ENCODE data around the gene CTNNA1. TPM values are rescaled to one million over a fixed set of nuclear protein-coding genes. Genes with fewer than 3 reads are reported as not detected.

CTNNA1 gene
- total RNA-seq, 4 donors from 2014 or later: 92.6 to 164 (median 114) TPM

GRCh38 chr5:138936225-138936967, 183.2 kb downstream of the CTNNA1 start:
- TF ChIP-seq CTCF (IDR thresholded peaks at IDR 0.05 in 4 of 5, conservative IDR thresholded peaks at IDR 0.05 in 1 of 5) (no peak), POLR2A (IDR thresholded peaks at IDR 0.05) (no peak)

GRCh38 chr5:138936968-138937345, 183.7 kb downstream of the CTNNA1 start:
- H3K4me1 ChIP-seq: peaks cover 0 to 10% of the 10 kb centered on the region in 2 donors
- TF ChIP-seq POLR2A (IDR thresholded peaks at IDR 0.05) (no peak), CTCF (IDR thresholded peaks at IDR 0.05 in 4 of 5, conservative IDR thresholded peaks at IDR 0.05 in 1 of 5) (no peak)
- ATAC-seq: peak in 1 of 2 donors; percentile 24
- intact Hi-C loops (cut with DNase I; ENCODE audit: low total_unique reads) (no loop called here), in situ Hi-C loops (cut with MboI; ENCODE audit: low sequenced_read_pairs in 4 of 4) (no loop called here)
- H3K27ac ChIP-seq: peak overlapping the region in 3 of 4 donors; percentile 57 to 70 (median 70)
- H3K9me3 ChIP-seq: no peaks in the 10 kb centered on the region
- no peaks in the 10 kb centered on the region for H3K27me3 ChIP-seq
- no peak overlapping the region for H3K4me3 ChIP-seq
- peaks cover 0 to 38% of the 10 kb centered on the region in 2 donors for H3K36me3 ChIP-seq
- no peak for DNase-seq

More at GRCh38 chr5:138936225-138936967, 183.2 kb downstream of the CTNNA1 start:
- Histone ChIP-seq H3K36me3 (peaks cover 0 to 44% of the 10 kb centered on the region in 2 donors), H3K9me3 (no peaks in the 10 kb centered on the region), H3K27ac (peak overlapping the region; percentile 52 to 74 (median 66)), H3K4me3 (no peak overlapping the region), H3K4me1 (peaks cover 0 to 10% of the 10 kb centered on the region in 2 donors), H3K27me3 (no peaks in the 10 kb centered on the region)
- intact Hi-C loops (cut with DNase I; ENCODE audit: low total_unique reads) (no loop called here), in situ Hi-C loops (cut with MboI; ENCODE audit: low sequenced_read_pairs in 4 of 4) (no loop called here)
- DNase-seq: no peak
- ATAC-seq: peak; percentile 53 to 65

GRCh38 chr5:138937392-138938387, 184.5 kb downstream of the CTNNA1 start:
- no peak overlapping the region for H3K4me3 ChIP-seq
- no peak for ATAC-seq
- H3K36me3 ChIP-seq: peaks cover 0 to 31% of the 10 kb centered on the region in 2 donors
- peaks cover 0 to 10% of the 10 kb centered on the region in 2 donors for H3K4me1 ChIP-seq
- DNase-seq: no peak
- no peaks in the 10 kb centered on the region for H3K9me3 ChIP-seq
- H3K27me3 ChIP-seq: no peaks in the 10 kb centered on the region
- TF ChIP-seq CTCF (IDR thresholded peaks at IDR 0.05 in 4 of 5, conservative IDR thresholded peaks at IDR 0.05 in 1 of 5) (no peak), POLR2A (IDR thresholded peaks at IDR 0.05) (no peak)
- in situ Hi-C loops (cut with MboI; ENCODE audit: low sequenced_read_pairs in 4 of 4) (no loop called here), intact Hi-C loops (cut with DNase I; ENCODE audit: low total_unique reads) (no loop called here)
- H3K27ac ChIP-seq: peak overlapping the region in 3 of 4 donors; percentile 57 to 70 (median 70)

GRCh38 chr5:138938526-138938925, 185.3 kb downstream of the CTNNA1 start:
- ATAC-seq: no peak
- H3K36me3 ChIP-seq: peaks cover 0 to 22% of the 10 kb centered on the region in 2 donors
- H3K27ac ChIP-seq: no peak overlapping the region
- in situ Hi-C loops (cut with MboI; ENCODE audit: low sequenced_read_pairs in 4 of 4) (no loop called here), intact Hi-C loops (cut with DNase I; ENCODE audit: low total_unique reads) (no loop called here)
- DNase-seq: no peak
- no peaks in the 10 kb centered on the region for H3K9me3 ChIP-seq
- TF ChIP-seq POLR2A (IDR thresholded peaks at IDR 0.05): no peak
- H3K27me3 ChIP-seq: no peaks in the 10 kb centered on the region
- H3K4me3 ChIP-seq: no peak overlapping the region
- H3K4me1 ChIP-seq: peaks cover 0 to 10% of the 10 kb centered on the region in 2 donors

GRCh38 chr5:138942066-138942465, 188.8 kb downstream of the CTNNA1 start:
- Histone ChIP-seq H3K9me3 (no peaks in the 10 kb centered on the region), H3K4me1 (peaks cover 0 to 2% of the 10 kb centered on the region in 2 donors), H3K27me3 (no peaks in the 10 kb centered on the region), H3K27ac (no peak overlapping the region), H3K4me3 (no peak overlapping the region), H3K36me3 (peaks cover 0 to 6% of the 10 kb centered on the region in 2 donors)
- intact Hi-C loops (cut with DNase I; ENCODE audit: low total_unique reads): no loop called here
- TF ChIP-seq CTCF (IDR thresholded peaks at IDR 0.05 in 4 of 5, conservative IDR thresholded peaks at IDR 0.05 in 1 of 5): no peak
- TF ChIP-seq POLR2A (IDR thresholded peaks at IDR 0.05): no peak
- in situ Hi-C loops (cut with MboI; ENCODE audit: low sequenced_read_pairs in 4 of 4): no loop called here
- no peak for ATAC-seq
- DNase-seq: no peak
